A673 (cell line): ENCODE measurements around the gene VAT1L. TPM values are rescaled to one million over a fixed set of nuclear protein-coding genes. Genes with fewer than 3 reads are reported as not detected.

Experiments used
- BruUV-seq: library from RNA; stranded (reverse); fragments of 400-500 nt; replicated peaks from 2 replicates; lab custom pipeline; 2021; lab: Mats Ljungman, UMichigan
- CTCF ChIA-PET: fragments of 300-600 bp; sonication (Branson Sonifier 250); formaldehyde crosslinking; loops from one replicate; lab custom pipeline; 2022; ENCODE audit warnings: antibody characterized with exemption; lab: Charles Lee
- POLR2A ChIA-PET: fragments of 300-600 bp; sonication (Branson Sonifier 250); formaldehyde crosslinking; loops from one replicate; lab custom pipeline; 2022; ENCODE audit warnings: antibody characterized with exemption; ENCODE audit not compliant: low non-redundant PET; lab: Charles Lee
- DNase-seq: peaks from one replicate; pipeline ENCODE4 v3.0.0-alpha.2; 2015; ENCODE audit warnings: low spot score
- H3K27ac ChIP-seq: fragments of 200-600 bp; sonication (generic); 2 replicates; pipeline ENCODE4 v1.5.1; 2016; ENCODE audit warnings: mixed run types, low read depth, mild to moderate bottlenecking, mixed read lengths, antibody characterized with exemption, low read length; ENCODE audit not compliant: poor library complexity, severe bottlenecking
- H3K27me3 ChIP-seq: fragments of 200-600 bp; sonication (generic); replicated peaks from 2 replicates; pipeline ENCODE4 v1.6.1; 2017; ENCODE audit warnings: mixed run types, low read depth, mild to moderate bottlenecking, mixed read lengths, antibody characterized with exemption, low read length; ENCODE audit not compliant: insufficient read depth, poor library complexity
- H3K36me3 ChIP-seq: fragments of 200-600 bp; sonication (generic); 2 replicates; pipeline ENCODE4 v1.6.1; 2016; ENCODE audit warnings: mixed run types, mild to moderate bottlenecking, mixed read lengths, antibody characterized with exemption, low read length; ENCODE audit not compliant: insufficient read depth, poor library complexity, severe bottlenecking
- H3K4me1 ChIP-seq: fragments of 200-600 bp; sonication (generic); 2 replicates; pipeline ENCODE4 v1.6.1; 2017; ENCODE audit warnings: mixed run types, mild to moderate bottlenecking, mixed read lengths, antibody characterized with exemption, low read length; ENCODE audit not compliant: insufficient read depth, poor library complexity, severe bottlenecking
- H3K4me3 ChIP-seq: fragments of 200-600 bp; sonication (generic); 2 replicates; pipeline ENCODE4 v1.5.1; 2016; ENCODE audit warnings: low read depth, mixed run types, mild to moderate bottlenecking, mixed read lengths, low read length; ENCODE audit not compliant: poor library complexity, severe bottlenecking
- H3K9me3 ChIP-seq: fragments of 200-600 bp; sonication (generic); 2 replicates; pipeline ENCODE4 v1.6.1; 2016; ENCODE audit warnings: mixed run types, low read depth, mild to moderate bottlenecking, mixed read lengths, antibody characterized with exemption, low read length; ENCODE audit not compliant: poor library complexity, severe bottlenecking
- EZH2 ChIP-seq: fragments of 200-600 bp; sonication (generic); IDR thresholded peaks from 2 replicates; pipeline ENCODE4 v1.6.1; 2017; ENCODE audit warnings: borderline replicate concordance, low read depth, mild to moderate bottlenecking, mixed read lengths, antibody characterized with exemption, low read length; ENCODE audit not compliant: poor library complexity, severe bottlenecking
- intact Hi-C: fragments of 100-400 bp; cut with micrococcal nuclease; formaldehyde crosslinking; loops from one replicate; pipeline ENCODE4 v1.10.0; 2022; ENCODE audit not compliant: unreplicated experiment
- total RNA-seq: library from RNA; stranded (reverse); gene quantifications from 2 replicates; pipeline ENCODE4 v1.2.3, GENCODE V29; 2021
- TF ChIP-seq, protein P1 (sequence below): fragments of 300-800, 200-600 bp; sonication (generic); conservative IDR thresholded peaks from 2 replicates; pipeline ENCODE4 v1.5.1; 2017; ENCODE audit warnings: low read depth, mild to moderate bottlenecking, antibody characterized with exemption, low read length, moderate library complexity, mixed read lengths

The VAT1L gene
- total RNA-seq, 1 experiment from 2014 or later, result 0.09 TPM

DNA sequence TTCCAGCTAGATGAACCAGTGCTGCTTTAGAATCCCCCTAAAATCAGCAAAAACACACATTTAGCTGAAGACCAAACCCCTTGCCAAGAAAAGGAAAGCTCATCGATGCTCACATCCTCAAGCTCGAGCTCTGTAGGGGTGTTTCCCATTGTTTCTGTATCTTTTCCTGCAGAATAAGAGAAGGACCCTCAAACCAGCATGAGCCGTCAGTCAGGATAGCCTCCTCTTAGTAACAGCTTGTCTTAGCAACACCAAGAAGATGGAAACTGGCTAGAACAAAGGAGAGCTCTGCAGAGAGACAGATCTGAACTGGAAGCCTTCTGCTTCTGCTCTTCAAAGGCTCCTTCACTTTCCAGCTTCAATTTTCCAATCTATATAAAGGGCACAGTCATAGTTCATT lies 32.0 kb downstream of the VAT1L start:
- DNase-seq, result no peak
- Histone ChIP-seq H3K36me3 (no peaks in the 10 kb centered on the region), H3K4me1 (no peaks in the 10 kb centered on the region), H3K4me3 (no peak overlapping the region), H3K27ac (no peak overlapping the region), H3K27me3 (peaks cover 7% of the 10 kb centered on the region), H3K9me3 (no peaks in the 10 kb centered on the region)
- no TSS peak for BruUV-seq
- POLR2A ChIA-PET, result interaction anchor here (0.6 kb wide), 1 partner anchor 152 kb away, joined by 3 read pairs; no protein-coding TSS in a partner anchor
- TF ChIP-seq, protein P1, sequence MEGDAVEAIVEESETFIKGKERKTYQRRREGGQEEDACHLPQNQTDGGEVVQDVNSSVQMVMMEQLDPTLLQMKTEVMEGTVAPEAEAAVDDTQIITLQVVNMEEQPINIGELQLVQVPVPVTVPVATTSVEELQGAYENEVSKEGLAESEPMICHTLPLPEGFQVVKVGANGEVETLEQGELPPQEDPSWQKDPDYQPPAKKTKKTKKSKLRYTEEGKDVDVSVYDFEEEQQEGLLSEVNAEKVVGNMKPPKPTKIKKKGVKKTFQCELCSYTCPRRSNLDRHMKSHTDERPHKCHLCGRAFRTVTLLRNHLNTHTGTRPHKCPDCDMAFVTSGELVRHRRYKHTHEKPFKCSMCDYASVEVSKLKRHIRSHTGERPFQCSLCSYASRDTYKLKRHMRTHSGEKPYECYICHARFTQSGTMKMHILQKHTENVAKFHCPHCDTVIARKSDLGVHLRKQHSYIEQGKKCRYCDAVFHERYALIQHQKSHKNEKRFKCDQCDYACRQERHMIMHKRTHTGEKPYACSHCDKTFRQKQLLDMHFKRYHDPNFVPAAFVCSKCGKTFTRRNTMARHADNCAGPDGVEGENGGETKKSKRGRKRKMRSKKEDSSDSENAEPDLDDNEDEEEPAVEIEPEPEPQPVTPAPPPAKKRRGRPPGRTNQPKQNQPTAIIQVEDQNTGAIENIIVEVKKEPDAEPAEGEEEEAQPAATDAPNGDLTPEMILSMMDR, result no peak
- TF ChIP-seq EZH2, result no peak
- CTCF ChIA-PET, result no interaction called here
- intact Hi-C loops, result no loop called here

GRCh38 chr16:77822661-77823060 lies 34.3 kb downstream of the VAT1L start:
- intact Hi-C loops, result no loop called here
- no peak overlapping the region for H3K4me3 ChIP-seq
- TF ChIP-seq, protein P1, result no peak
- no peak for TF ChIP-seq EZH2
- no TSS peak for BruUV-seq
- H3K9me3 ChIP-seq, result no peaks in the 10 kb centered on the region
- no peaks in the 10 kb centered on the region for H3K36me3 ChIP-seq
- ChIA-PET CTCF (no interaction called here), POLR2A (no interaction called here)
- no peak for DNase-seq
- no peak overlapping the region for H3K27ac ChIP-seq
- peaks cover 4% of the 10 kb centered on the region for H3K27me3 ChIP-seq
- H3K4me1 ChIP-seq, result no peaks in the 10 kb centered on the region

DNA sequence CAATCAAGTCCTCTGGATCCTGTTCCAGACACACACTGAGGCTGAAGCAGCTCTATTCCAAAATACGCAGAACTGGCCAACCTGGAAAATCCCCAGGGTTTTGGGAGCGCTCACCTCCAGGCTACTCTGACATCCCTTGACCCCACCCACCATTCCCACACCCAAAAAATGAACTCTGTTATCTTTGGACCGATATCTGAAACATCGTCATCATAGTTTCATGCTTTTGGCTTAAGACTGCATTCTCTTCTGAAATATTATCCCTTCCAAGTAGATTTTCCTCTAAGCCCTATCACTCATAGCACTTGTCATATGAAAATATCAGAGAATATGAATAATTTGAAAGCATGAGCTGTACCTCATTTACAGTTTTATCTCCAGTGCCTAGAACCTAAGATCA lies 34.7 kb downstream of the VAT1L start:
- H3K4me3 ChIP-seq, result no peak overlapping the region
- no peaks in the 10 kb centered on the region for H3K36me3 ChIP-seq
- H3K4me1 ChIP-seq, result no peaks in the 10 kb centered on the region
- peaks cover 2% of the 10 kb centered on the region for H3K27me3 ChIP-seq
- POLR2A ChIA-PET, result no interaction called here
- BruUV-seq, result no TSS peak
- TF ChIP-seq, protein P1, result no peak
- TF ChIP-seq EZH2, result no peak
- no peak overlapping the region for H3K27ac ChIP-seq
- CTCF ChIA-PET, result no interaction called here
- no peak for DNase-seq
- intact Hi-C loops, result no loop called here
- H3K9me3 ChIP-seq, result no peaks in the 10 kb centered on the region
